ENCODE measurements around the gene DHX15.
A peak's percentile ranks its signal among the peaks of the same experiment; 100 is the strongest.

Gene DHX15

GRCh38 chr4:24497221-24497620 is 87.1 kb downstream of the DHX15 start:
- TF ChIP-seq, protein P1, sequence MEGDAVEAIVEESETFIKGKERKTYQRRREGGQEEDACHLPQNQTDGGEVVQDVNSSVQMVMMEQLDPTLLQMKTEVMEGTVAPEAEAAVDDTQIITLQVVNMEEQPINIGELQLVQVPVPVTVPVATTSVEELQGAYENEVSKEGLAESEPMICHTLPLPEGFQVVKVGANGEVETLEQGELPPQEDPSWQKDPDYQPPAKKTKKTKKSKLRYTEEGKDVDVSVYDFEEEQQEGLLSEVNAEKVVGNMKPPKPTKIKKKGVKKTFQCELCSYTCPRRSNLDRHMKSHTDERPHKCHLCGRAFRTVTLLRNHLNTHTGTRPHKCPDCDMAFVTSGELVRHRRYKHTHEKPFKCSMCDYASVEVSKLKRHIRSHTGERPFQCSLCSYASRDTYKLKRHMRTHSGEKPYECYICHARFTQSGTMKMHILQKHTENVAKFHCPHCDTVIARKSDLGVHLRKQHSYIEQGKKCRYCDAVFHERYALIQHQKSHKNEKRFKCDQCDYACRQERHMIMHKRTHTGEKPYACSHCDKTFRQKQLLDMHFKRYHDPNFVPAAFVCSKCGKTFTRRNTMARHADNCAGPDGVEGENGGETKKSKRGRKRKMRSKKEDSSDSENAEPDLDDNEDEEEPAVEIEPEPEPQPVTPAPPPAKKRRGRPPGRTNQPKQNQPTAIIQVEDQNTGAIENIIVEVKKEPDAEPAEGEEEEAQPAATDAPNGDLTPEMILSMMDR (IDR thresholded peaks at IDR 0.05; ENCODE audit: low read depth, low read length) = no peak
- peak in 1 of 2 donors; percentile 22 for DNase-seq (ENCODE audit: low read depth in 2 of 2)
- no peak overlapping the region for H3K4me3 ChIP-seq (replicated peaks in 1 of 2; ENCODE audit: low read depth in 2 of 2, low read length in 2 of 2)

DNA sequence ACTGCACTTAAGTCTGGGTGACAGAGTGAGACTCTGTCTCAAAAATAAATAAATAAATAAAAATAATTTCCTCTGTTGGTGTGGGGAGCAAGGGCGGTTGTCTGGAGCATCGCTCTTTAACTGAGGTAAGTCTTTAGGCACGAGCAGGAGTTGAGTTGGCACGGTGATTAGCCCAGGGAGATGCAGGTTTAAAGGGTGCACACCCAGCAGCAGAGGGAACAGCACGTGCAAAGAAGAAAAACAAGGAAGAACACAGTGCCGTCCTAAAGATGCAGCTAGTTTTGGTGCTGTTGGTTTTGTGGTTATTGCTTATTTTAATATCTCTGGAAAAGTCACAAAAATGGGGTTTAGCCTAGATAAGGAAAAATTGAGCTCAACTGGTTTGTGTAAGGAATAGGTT is 87.8 kb downstream of the DHX15 start:
- no peak for DNase-seq (ENCODE audit: low read depth in 2 of 2)
- no peak overlapping the region for H3K4me3 ChIP-seq (replicated peaks in 1 of 2; ENCODE audit: low read depth in 2 of 2, low read length in 2 of 2)
- TF ChIP-seq, protein P1 (IDR thresholded peaks at IDR 0.05; ENCODE audit: low read depth, low read length) = no peak

DNA sequence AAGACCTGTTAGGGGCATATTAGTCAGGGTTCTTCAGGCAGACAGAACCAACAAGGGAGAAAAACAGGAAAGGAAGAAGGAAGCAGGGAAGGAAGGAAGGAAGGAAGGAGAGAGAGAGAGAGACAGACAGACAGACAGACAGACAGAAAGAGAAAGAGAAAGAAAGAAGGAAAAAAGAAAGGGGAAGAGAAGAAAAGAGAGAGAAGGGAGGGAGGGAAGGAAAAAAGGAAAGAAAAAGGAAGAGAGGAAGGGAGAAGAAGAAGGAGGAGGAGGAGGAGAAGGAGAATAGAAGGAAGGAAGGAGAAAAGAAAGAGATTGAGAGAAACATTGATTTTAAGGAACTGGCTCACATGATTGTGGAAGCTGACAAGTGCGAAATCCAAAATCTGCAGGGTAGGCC is 89.0 kb downstream of the DHX15 start:
- DNase-seq (ENCODE audit: low read depth in 2 of 2) = no peak
- no peak overlapping the region for H3K4me3 ChIP-seq (replicated peaks in 1 of 2; ENCODE audit: low read depth in 2 of 2, low read length in 2 of 2)
- TF ChIP-seq, protein P1 (IDR thresholded peaks at IDR 0.05; ENCODE audit: low read depth, low read length) = no peak

GRCh38 chr4:24489870-24490269 is 94.5 kb downstream of the DHX15 start:
- no peak overlapping the region for H3K4me3 ChIP-seq (replicated peaks in 1 of 2; ENCODE audit: low read depth in 2 of 2, low read length in 2 of 2)
- peak; percentile 28 to 41 for DNase-seq (ENCODE audit: low read depth in 2 of 2)
- TF ChIP-seq, protein P1 (IDR thresholded peaks at IDR 0.05; ENCODE audit: low read depth, low read length) = no peak

GRCh38 chr4:24488399-24489164 is 95.8 kb downstream of the DHX15 start:
- no peak overlapping the region for H3K4me3 ChIP-seq (replicated peaks in 1 of 2; ENCODE audit: low read depth in 2 of 2, low read length in 2 of 2)
- TF ChIP-seq, protein P1 (IDR thresholded peaks at IDR 0.05; ENCODE audit: low read depth, low read length) = peak; percentile 88
- peak; percentile 71 to 75 for DNase-seq (ENCODE audit: low read depth in 2 of 2)

- H3K4me3 ChIP-seq (replicated peaks in 1 of 2; ENCODE audit: low read depth in 2 of 2, low read length in 2 of 2) = no peak overlapping the region
- DNase-seq (ENCODE audit: low read depth in 2 of 2) = peak in 1 of 2 donors; percentile 5
- TF ChIP-seq, protein P1 (IDR thresholded peaks at IDR 0.05; ENCODE audit: low read depth, low read length) = no peak
Measured at GRCh38 chr4:24482871-24483270, 101.5 kb downstream of the DHX15 start.

All from cardiac fibroblast (primary cell).